GM12872 (cell line): ENCODE data around the gene SLC24A3.

Source experiments
- TF ChIP-seq, protein P1 (sequence below): IDR thresholded peaks from 3 replicates; pipeline ENCODE4 v1.5.1; 2011; ENCODE audit warnings: low read depth, mild to moderate bottlenecking, low read length, moderate library complexity; ENCODE audit not compliant: insufficient read depth

Gene SLC24A3

GRCh38 chr20:19335916-19336315, 123.5 kb downstream of the SLC24A3 start:
- TF ChIP-seq, protein P1, sequence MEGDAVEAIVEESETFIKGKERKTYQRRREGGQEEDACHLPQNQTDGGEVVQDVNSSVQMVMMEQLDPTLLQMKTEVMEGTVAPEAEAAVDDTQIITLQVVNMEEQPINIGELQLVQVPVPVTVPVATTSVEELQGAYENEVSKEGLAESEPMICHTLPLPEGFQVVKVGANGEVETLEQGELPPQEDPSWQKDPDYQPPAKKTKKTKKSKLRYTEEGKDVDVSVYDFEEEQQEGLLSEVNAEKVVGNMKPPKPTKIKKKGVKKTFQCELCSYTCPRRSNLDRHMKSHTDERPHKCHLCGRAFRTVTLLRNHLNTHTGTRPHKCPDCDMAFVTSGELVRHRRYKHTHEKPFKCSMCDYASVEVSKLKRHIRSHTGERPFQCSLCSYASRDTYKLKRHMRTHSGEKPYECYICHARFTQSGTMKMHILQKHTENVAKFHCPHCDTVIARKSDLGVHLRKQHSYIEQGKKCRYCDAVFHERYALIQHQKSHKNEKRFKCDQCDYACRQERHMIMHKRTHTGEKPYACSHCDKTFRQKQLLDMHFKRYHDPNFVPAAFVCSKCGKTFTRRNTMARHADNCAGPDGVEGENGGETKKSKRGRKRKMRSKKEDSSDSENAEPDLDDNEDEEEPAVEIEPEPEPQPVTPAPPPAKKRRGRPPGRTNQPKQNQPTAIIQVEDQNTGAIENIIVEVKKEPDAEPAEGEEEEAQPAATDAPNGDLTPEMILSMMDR, result no peak

DNA sequence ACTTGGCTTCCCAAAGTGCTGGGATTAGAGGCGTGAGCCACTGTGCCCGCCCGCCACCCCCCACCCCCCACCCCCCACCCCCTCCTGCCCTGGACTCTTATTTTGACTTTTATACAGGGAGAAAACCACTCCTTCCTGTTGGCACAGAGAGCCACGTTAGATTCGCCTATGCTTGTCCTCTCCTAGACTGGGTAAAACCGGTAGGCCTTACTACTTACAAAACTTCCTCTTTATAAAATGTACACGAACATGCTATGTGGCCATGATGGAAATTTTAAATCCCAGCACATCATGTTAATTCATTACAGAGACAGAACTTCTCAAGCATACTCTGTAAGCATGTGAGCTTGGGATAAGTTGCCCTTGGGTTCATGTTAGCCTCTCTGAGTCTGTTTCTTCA, 124.2 kb downstream of the SLC24A3 start:
- TF ChIP-seq, protein P1, result no peak

DNA sequence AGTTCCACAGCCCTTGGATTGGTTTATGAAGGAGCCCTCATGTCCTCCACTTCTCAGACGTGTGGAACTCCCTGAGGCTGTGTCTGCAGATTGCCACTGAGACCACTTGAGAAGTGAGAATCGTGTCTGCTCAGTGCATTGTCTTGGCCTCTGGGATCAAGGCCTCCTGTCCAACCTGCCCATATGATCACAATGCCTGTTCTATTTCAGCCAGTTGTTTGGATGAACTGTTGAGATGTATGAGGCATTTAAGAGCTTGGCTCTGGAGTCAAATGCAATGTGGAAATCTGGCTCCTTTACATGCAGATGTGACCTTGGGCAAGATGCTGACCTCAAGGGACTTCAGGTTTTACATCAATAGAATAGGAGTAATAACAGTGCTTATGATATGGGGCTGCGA, 125.9 kb downstream of the SLC24A3 start:
- TF ChIP-seq, protein P1, result no peak

DNA sequence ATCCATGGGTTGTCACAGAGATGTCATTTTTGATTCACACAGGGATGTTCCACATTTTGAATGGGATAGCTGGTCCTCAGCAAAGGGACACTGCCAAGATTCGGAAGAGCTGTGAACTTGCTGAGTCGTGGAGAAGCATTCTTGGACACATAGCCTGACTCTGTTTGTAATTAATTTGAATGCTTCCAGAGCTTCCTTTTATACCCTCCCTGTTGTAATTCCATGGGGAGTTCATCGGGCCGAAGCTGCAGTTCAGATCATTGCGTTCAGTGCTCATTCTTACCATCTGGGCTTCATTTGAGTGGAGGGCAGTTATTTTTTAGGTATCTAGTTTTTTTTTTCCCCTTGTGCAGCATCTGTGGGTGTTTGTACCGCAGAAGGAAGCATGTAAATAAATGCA, 126.5 kb downstream of the SLC24A3 start:
- TF ChIP-seq, protein P1, result no peak

- TF ChIP-seq, protein P1, result no peak
Measured at GRCh38 chr20:19341348-19342053, 129.1 kb downstream of the SLC24A3 start.

DNA sequence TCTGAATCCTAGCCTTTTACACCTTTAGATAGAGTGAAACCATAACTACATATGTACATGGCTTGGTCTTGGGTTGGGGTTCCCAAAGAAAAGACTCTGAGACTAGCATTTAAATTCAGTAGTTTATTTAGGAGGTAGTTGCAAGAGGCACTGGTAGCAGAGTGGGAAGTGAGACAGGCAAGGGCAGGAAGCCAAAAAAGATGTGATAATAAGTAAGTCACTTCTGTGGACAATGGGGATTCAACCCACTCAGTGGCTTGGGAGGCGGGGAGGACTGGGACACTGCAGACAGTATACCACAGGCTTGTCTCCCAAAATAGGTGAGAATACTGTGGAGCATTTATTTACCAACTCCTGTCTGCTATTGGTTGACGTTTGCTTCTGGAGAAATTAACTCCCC, 131.9 kb downstream of the SLC24A3 start:
- TF ChIP-seq, protein P1, result no peak

DNA sequence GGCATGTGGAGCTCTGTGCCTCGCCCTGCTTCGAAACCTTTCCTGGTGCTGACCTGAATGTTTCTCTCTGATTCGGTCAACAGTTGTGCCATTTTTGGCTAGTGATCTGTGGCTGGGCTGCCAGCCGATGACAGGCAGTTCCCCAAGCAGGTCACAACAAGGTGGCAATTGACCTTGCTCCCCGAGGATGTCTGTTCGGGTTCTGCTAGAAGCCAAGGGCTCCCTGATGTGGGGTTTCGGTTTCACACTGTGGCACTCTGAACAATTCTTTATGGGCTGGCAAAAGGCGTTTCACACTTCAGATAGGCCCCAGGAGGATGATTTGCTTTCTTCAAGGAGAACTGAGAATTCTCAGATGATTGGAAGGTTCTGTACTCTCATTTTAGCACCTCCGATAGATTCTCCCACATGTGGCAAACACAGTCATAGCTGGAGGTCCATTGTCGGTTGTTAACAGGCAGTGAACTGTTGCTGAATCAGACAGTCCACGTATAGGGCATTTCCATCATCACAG, 135.6 kb downstream of the SLC24A3 start:
- TF ChIP-seq, protein P1, result no peak
